Endothelial cell of umbilical vein (primary cell): ENCODE measurements around the gene C12orf60. TPM values are rescaled to one million over a fixed set of nuclear protein-coding genes. Genes with fewer than 3 reads are reported as not detected.

Experiments
- BruUV-seq: library from RNA; stranded (reverse); fragments of 400-500 nt; replicated peaks from 2 replicates; lab custom pipeline; 2021; lab: Mats Ljungman, UMichigan
- CTCF ChIA-PET: fragments of 300-600, 350-600 bp; sonication (Branson Sonifier 250); formaldehyde crosslinking; loops from one replicate; lab custom pipeline; 2021; ENCODE audit warnings: antibody characterized with exemption, inconsistent platforms; lab: Charles Lee
- POLR2A ChIA-PET: fragments of 300-600, 350-600 bp; sonication (Branson Sonifier 250); formaldehyde crosslinking; loops from one replicate; lab custom pipeline; 2021; ENCODE audit warnings: antibody characterized with exemption, inconsistent platforms; lab: Charles Lee
- DNase-seq: peaks from one replicate; pipeline ENCODE4 v3.0.0-alpha.2; 2011; ENCODE audit warnings: low read depth, low spot score
- FAIRE-seq: peaks from 2 replicates; lab custom pipeline; 2011; peaks lifted over from hg19 to GRCh38; lab: Jason Lieb, UNC
- H2AFZ ChIP-seq: 2 replicates; pipeline ENCODE4 v1.6.0; 2012; ENCODE audit warnings: low read depth, low read length, control low read depth, inconsistent platforms
- H3K27ac ChIP-seq: 2 replicates; pipeline ENCODE4 v1.5.1; 2011; ENCODE audit warnings: low read depth, mild to moderate bottlenecking, control low read depth, low read length, moderate library complexity; ENCODE audit not compliant: insufficient read depth
- H3K27me3 ChIP-seq, 2 experiments: 2 replicates each; pipeline versions ENCODE4 v1.6.0 to v1.6.1; 2011; ENCODE audit warnings: low read length in 2 of 2, mixed read lengths in 1 of 2; ENCODE audit not compliant: control insufficient read depth in 2 of 2, insufficient read depth in 2 of 2
- H3K36me3 ChIP-seq, 2 experiments: 2 replicates in 1 of 2; 3 replicates in 1 of 2; pipeline ENCODE4 v1.5.1; 2011; ENCODE audit warnings: low read length in 2 of 2, mild to moderate bottlenecking in 1 of 2, moderate library complexity in 1 of 2; ENCODE audit not compliant: control insufficient read depth in 2 of 2, insufficient read depth in 2 of 2; ENCODE audit errors: extremely low read depth in 1 of 2
- H3K4me1 ChIP-seq: 3 replicates; pipeline ENCODE4 v1.5.1; 2011; ENCODE audit warnings: mild to moderate bottlenecking, low read length; ENCODE audit not compliant: control insufficient read depth, insufficient read depth; ENCODE audit errors: extremely low read depth
- H3K4me2 ChIP-seq: 2 replicates; pipeline ENCODE4 v1.6.1; 2011; ENCODE audit warnings: low read length, control low read depth, mixed read lengths; ENCODE audit not compliant: insufficient read depth
- H3K4me3 ChIP-seq, 3 experiments: fragments of 200-600 bp in 1 of 3; sonication (generic), shearing (Covaris generic) in 1 of 3; replicated peaks in 1 of 3; 2 replicates each; pipeline ENCODE4 v1.5.1; 2011 to 2016; ENCODE audit warnings: control low read depth in 3 of 3, low read length in 3 of 3, mild to moderate bottlenecking in 2 of 3, inconsistent platforms in 1 of 3, low read depth in 1 of 3, moderate library complexity in 1 of 3; ENCODE audit not compliant: insufficient read depth in 1 of 3
- H3K79me2 ChIP-seq: 2 replicates; pipeline ENCODE4 v1.6.0; 2012; ENCODE audit warnings: low read length, inconsistent platforms; ENCODE audit not compliant: control insufficient read depth, insufficient read depth
- H3K9ac ChIP-seq: replicated peaks from 2 replicates; pipeline ENCODE3; 2011; ENCODE audit warnings: low read length, control low read depth; ENCODE audit not compliant: insufficient read depth; ENCODE audit errors: extremely low read depth
- H3K9me1 ChIP-seq: replicated peaks from 3 replicates; pipeline ENCODE4 v1.6.0; 2011; ENCODE audit warnings: mild to moderate bottlenecking, low read length; ENCODE audit not compliant: control insufficient read depth, insufficient read depth; ENCODE audit errors: extremely low read depth
- H3K9me3 ChIP-seq: replicated peaks from 2 replicates; pipeline ENCODE4 v1.5.1; 2012; ENCODE audit warnings: low read length, inconsistent platforms; ENCODE audit not compliant: control insufficient read depth, insufficient read depth
- H4K20me1 ChIP-seq: replicated peaks from 2 replicates; pipeline ENCODE3; 2011; ENCODE audit warnings: mild to moderate bottlenecking, low read length; ENCODE audit not compliant: control insufficient read depth, insufficient read depth; ENCODE audit errors: extremely low read depth
- GATA2 ChIP-seq: IDR thresholded peaks from 2 replicates; pipeline ENCODE4 v1.7.0; 2011; ENCODE audit warnings: low read depth, mild to moderate bottlenecking, moderate library complexity, mixed read lengths, low read length; ENCODE audit not compliant: insufficient read length, insufficient read depth
- JUN ChIP-seq: IDR thresholded peaks from 2 replicates; pipeline ENCODE4 v1.6.1; 2011; ENCODE audit warnings: borderline replicate concordance, low read depth; ENCODE audit not compliant: insufficient read length, insufficient read depth
- MYC ChIP-seq: IDR thresholded peaks from one replicate; pipeline ENCODE4 v1.6.1; 2011; ENCODE audit warnings: mild to moderate bottlenecking, low read depth, low read length
- dilution Hi-C: fragments of 300-500 bp; cut with MboI; formaldehyde crosslinking; loops from one replicate; pipeline ENCODE4 v1.15.0; 2019; ENCODE audit warnings: low sequenced_read_pairs; ENCODE audit not compliant: extremely low pct_ligation_motif_present
- intact Hi-C: fragments of 100-400 bp; cut with micrococcal nuclease; formaldehyde crosslinking; loops from one replicate; pipeline ENCODE4 v1.10.0; 2022
- polyA plus RNA-seq, 4 experiments: library from polyadenylated mRNA; depleted of rRNA in 3 of 4; stranded (reverse) in 3 of 4; unstranded in 1 of 4; fragments of >200 nt; gene quantifications; 2 replicates each; pipeline versions ENCODE4 v1.2.1 to v1.2.3, GENCODE V29; 2011 to 2012; ENCODE audit warnings: missing spikeins in 1 of 4
- total RNA-seq: library from RNA; stranded (reverse); gene quantifications from 2 replicates; pipeline ENCODE4 v1.2.3, GENCODE V29; 2021
- TF ChIP-seq, protein P1 (sequence below), 2 donors: IDR thresholded peaks; 1 replicate in 1 of 2; 2 replicates in 1 of 2; pipeline ENCODE4 v1.5.1; 2011; ENCODE audit warnings: low read length in 2 of 2, mild to moderate bottlenecking in 2 of 2, moderate library complexity in 2 of 2, control low read depth in 1 of 2, inconsistent platforms in 1 of 2, low read depth in 1 of 2; ENCODE audit not compliant: insufficient read depth in 1 of 2; ENCODE audit errors: extremely low read depth in 1 of 2

Gene C12orf60
- total and polyA plus RNA-seq, 2 donors (not counting 3 experiments of a cell fraction or from before 2014, with no cell fraction given), result 0.52 to 1.3 TPM

- POLR2A ChIA-PET, result interaction anchor here (1.5 to 2.0 kb wide), 2 partner anchors 34 to 35 kb away, joined by 3 to 12 read pairs; partner anchors contain the start of genes C12orf60 and WBP11
- Histone ChIP-seq H3K27ac (no peak overlapping the region), H3K4me3 (peak overlapping the region in 2 of 3 experiments; percentile 70 to 82), H3K4me1 (peaks cover 7% of the 10 kb centered on the region), H3K9me1 (no peaks in the 10 kb centered on the region), H3K27me3 (no peaks in the 10 kb centered on the region), H3K36me3 (no peaks in the 10 kb centered on the region), H3K79me2 (peaks cover 2% of the 10 kb centered on the region), H2AFZ (peak overlapping the region; percentile 52), H3K9me3 (no peaks in the 10 kb centered on the region), H3K9ac (peak overlapping the region; percentile 73), H4K20me1 (no peaks in the 10 kb centered on the region), H3K4me2 (peak overlapping the region; percentile 59)
- FAIRE-seq (no peak), DNase-seq (no peak)
- CTCF ChIA-PET, result interaction anchor here (0.7 to 3.3 kb wide), 11 partner anchors 13 to 531 kb away, joined by 3 to 22 read pairs (median 5); partner anchors contain the start of genes ART4, C12orf60, RERG and WBP11
- BruUV-seq, result no TSS peak
- intact Hi-C loops (no loop called here), dilution Hi-C loops (no loop called here)
- TF ChIP-seq JUN, result no peak
- TF ChIP-seq GATA2, result no peak
- no peak for TF ChIP-seq MYC
- TF ChIP-seq, protein P1, sequence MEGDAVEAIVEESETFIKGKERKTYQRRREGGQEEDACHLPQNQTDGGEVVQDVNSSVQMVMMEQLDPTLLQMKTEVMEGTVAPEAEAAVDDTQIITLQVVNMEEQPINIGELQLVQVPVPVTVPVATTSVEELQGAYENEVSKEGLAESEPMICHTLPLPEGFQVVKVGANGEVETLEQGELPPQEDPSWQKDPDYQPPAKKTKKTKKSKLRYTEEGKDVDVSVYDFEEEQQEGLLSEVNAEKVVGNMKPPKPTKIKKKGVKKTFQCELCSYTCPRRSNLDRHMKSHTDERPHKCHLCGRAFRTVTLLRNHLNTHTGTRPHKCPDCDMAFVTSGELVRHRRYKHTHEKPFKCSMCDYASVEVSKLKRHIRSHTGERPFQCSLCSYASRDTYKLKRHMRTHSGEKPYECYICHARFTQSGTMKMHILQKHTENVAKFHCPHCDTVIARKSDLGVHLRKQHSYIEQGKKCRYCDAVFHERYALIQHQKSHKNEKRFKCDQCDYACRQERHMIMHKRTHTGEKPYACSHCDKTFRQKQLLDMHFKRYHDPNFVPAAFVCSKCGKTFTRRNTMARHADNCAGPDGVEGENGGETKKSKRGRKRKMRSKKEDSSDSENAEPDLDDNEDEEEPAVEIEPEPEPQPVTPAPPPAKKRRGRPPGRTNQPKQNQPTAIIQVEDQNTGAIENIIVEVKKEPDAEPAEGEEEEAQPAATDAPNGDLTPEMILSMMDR (IDR thresholded peaks at IDR 0.05; ENCODE audit: extremely low read depth in 1 of 2, insufficient read depth in 1 of 2, low read depth in 1 of 2, low read length in 2 of 2), result peak in 1 of 2 donors; percentile 37
Observed at GRCh38 chr12:14769466-14769968, 34.0 kb upstream of the C12orf60 start.
